ENCODE results near the gene TCEAL5. TPM values are rescaled to one million over a fixed set of nuclear protein-coding genes. Genes with fewer than 3 reads are reported as not detected.

Gene TCEAL5
- total RNA-seq, 4 donors from 2014 or later, result not detected

DNA sequence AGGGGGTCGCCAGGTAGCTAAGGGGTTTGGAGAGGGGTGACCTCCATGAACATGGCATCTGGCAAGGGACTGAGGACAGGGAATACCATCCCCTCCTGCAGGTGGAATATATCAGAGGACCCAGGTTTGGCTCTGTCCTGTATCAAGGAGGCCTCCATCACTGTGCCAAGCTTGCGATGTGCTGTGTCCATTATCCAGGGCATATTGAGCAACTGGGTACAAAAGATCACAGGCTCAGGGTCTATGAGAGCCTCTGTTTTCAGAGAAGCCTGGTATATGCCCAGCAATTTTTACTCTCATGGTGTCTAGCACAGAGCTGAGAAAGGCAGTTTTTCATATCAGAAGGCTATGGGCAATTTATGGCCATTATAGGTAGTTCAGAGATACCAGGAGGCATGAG lies 16.6 kb upstream of the TCEAL5 start:
- DNase-seq, result no peak
- Histone ChIP-seq H3K27ac (no peak overlapping the region), H3K27me3 (no peaks in the 10 kb centered on the region), H3K4me1 (no peaks in the 10 kb centered on the region), H3K4me3 (no peak overlapping the region), H3K36me3 (no peaks in the 10 kb centered on the region), H3K9me3 (no peaks in the 10 kb centered on the region)
- TF ChIP-seq POLR2A (IDR thresholded peaks at IDR 0.05), result no peak
- TF ChIP-seq, protein P1, sequence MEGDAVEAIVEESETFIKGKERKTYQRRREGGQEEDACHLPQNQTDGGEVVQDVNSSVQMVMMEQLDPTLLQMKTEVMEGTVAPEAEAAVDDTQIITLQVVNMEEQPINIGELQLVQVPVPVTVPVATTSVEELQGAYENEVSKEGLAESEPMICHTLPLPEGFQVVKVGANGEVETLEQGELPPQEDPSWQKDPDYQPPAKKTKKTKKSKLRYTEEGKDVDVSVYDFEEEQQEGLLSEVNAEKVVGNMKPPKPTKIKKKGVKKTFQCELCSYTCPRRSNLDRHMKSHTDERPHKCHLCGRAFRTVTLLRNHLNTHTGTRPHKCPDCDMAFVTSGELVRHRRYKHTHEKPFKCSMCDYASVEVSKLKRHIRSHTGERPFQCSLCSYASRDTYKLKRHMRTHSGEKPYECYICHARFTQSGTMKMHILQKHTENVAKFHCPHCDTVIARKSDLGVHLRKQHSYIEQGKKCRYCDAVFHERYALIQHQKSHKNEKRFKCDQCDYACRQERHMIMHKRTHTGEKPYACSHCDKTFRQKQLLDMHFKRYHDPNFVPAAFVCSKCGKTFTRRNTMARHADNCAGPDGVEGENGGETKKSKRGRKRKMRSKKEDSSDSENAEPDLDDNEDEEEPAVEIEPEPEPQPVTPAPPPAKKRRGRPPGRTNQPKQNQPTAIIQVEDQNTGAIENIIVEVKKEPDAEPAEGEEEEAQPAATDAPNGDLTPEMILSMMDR (IDR thresholded peaks at IDR 0.05), result no peak

DNA sequence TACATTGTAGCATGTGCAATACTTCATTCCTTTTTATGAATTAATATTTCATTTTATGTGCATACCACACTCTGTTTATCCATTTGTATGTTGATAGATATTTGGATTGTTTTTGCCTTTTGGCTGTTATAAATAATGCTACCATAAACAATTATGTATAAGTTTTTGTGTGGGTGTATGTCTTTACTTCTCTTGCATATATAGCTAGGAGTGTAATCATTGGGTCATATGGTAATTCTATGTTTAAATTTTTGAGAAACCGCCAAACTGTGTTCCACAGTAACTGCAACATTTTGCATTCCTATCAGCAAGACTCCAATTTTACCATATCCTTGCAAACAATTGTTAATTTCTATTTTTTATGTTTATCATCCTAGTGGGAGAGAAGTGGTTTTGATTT lies 3.1 kb upstream of the TCEAL5 start:
- Histone ChIP-seq H3K36me3 (no peaks in the 10 kb centered on the region), H3K4me1 (no peaks in the 10 kb centered on the region), H3K27ac (no peak overlapping the region), H3K9me3 (no peaks in the 10 kb centered on the region), H3K4me3 (no peak overlapping the region), H3K27me3 (no peaks in the 10 kb centered on the region)
- no peak for DNase-seq
- TF ChIP-seq POLR2A (IDR thresholded peaks at IDR 0.05), result no peak
- TF ChIP-seq, protein P1 (IDR thresholded peaks at IDR 0.05), result no peak

DNA sequence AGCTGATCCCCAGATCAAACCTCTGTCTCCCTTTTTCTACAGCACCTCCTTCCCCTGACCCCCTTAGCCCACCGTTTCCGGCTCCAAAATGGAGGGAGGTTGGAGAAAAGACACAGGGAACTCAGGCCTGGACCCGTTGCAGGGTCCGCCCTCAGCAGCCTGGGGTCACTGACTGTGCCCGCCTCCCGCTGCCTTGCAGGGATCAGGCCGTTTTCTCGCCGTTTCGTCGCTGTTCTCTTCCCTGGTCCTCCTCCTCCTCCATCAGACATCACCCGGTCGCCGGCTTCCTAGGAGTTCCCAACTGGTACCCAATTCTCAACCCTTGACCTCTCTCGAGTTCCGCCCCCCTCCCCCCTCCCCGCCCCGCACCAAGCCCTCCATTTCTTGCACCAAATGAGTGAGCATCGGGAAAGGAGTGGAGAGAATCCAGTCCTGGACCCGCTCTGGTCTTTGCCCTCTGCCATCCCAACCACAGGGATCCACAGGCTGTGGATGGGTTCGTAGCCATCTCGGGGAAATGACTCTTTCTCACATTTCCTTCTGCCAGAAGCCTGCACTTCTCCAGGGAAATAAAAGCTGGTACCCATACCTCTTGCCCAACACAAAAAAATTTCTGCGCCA lies 493 bp downstream of the TCEAL5 start:
- no peak for DNase-seq
- Histone ChIP-seq H3K4me3 (peak overlapping the region in 1 of 4 donors; percentile 28), H3K27ac (no peak overlapping the region), H3K4me1 (no peaks in the 10 kb centered on the region), H3K27me3 (no peaks in the 10 kb centered on the region), H3K36me3 (no peaks in the 10 kb centered on the region), H3K9me3 (no peaks in the 10 kb centered on the region)
- TF ChIP-seq POLR2A (IDR thresholded peaks at IDR 0.05), result no peak

DNA sequence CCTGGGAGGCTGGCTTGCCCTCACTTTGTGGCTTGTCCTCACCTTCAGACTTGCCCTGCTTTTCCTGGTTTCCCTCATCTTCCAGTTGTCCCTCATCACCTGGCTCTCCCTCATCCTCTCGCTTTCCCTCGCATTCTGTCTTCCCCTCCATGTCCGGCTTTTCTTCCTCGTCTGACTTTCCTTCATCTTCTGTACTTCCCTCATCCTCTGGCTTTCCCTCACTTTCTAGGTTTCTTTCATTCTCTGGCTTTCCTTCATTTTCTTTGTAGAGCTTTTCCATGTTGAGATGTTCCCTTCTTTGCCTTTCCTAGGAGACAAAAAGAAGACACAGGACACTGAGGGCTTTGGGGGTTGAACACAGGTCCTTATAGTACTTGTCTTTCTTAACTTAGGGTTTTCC lies 2.3 kb downstream of the TCEAL5 start:
- no peaks in the 10 kb centered on the region for H3K9me3 ChIP-seq
- no peak overlapping the region for H3K4me3 ChIP-seq
- no peak for DNase-seq
- H3K27ac ChIP-seq, result no peak overlapping the region
- TF ChIP-seq POLR2A (IDR thresholded peaks at IDR 0.05), result no peak
- TF ChIP-seq, protein P1 (IDR thresholded peaks at IDR 0.05), result no peak
- no peaks in the 10 kb centered on the region for H3K27me3 ChIP-seq
- H3K4me1 ChIP-seq, result no peaks in the 10 kb centered on the region
- no peaks in the 10 kb centered on the region for H3K36me3 ChIP-seq

DNA sequence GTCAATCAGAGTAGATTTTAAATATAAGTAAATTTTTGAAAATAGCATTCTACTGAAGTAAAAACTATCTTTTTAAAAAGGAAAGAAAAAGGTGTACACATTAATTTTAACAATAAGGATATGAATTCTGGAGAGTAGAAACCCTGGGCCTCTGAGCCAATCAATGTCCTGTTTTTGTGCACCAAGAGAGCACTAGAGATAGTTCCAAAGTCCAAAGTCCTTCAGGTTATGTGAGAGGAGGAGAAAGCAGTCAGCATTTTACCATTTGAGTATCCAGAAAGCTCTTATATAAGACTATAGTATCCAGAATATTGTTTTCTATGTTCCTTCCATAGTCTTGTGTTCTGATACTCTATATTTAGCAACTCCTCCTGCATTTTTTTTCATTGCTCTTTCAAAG lies 18.3 kb downstream of the TCEAL5 start:
- TF ChIP-seq, protein P1 (IDR thresholded peaks at IDR 0.05), result no peak
- no peak for TF ChIP-seq POLR2A (IDR thresholded peaks at IDR 0.05)
- no peak for DNase-seq
- H3K36me3 ChIP-seq, result no peaks in the 10 kb centered on the region
- H3K4me3 ChIP-seq, result no peak overlapping the region
- no peak overlapping the region for H3K27ac ChIP-seq
- no peaks in the 10 kb centered on the region for H3K4me1 ChIP-seq
- H3K9me3 ChIP-seq, result no peaks in the 10 kb centered on the region
- H3K27me3 ChIP-seq, result no peaks in the 10 kb centered on the region

DNA sequence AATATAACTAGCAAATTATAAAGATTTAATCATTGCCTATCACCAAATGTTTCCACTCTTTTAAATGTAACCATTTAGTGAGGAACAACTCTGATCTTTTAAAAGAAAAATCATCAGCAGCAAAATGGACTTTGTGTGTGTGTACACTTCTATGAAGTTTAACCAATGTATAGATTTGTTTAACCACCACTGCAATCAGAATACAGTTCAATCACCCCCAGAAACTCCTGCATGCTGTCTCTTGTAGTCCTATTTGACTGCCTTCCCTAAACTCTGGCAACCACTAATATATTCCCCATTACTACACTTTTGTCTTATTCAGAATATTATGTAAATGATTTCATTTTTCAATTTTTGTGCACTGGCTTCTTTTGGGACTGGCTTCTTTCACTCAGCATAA lies 19.9 kb downstream of the TCEAL5 start:
- Histone ChIP-seq H3K27ac (no peak overlapping the region), H3K27me3 (no peaks in the 10 kb centered on the region), H3K4me1 (no peaks in the 10 kb centered on the region), H3K9me3 (no peaks in the 10 kb centered on the region), H3K36me3 (no peaks in the 10 kb centered on the region), H3K4me3 (no peak overlapping the region)
- TF ChIP-seq, protein P1 (IDR thresholded peaks at IDR 0.05), result no peak
- TF ChIP-seq POLR2A (IDR thresholded peaks at IDR 0.05), result no peak
- DNase-seq, result no peak
